Ureter (tissue), 1 donor: ENCODE data around the gene COX11. TPM values are rescaled to one million over a fixed set of nuclear protein-coding genes. Genes with fewer than 3 reads are reported as not detected.

Source experiments
- DNase-seq: peaks from one replicate; pipeline ENCODE4 v3.0.0-alpha.2; 2020; ENCODE audit warnings: low spot score
- total RNA-seq: library from RNA; stranded (reverse); gene quantifications from one replicate; pipeline ENCODE4 v1.2.4, GENCODE V29; 2023
- donor health status: DM: yes; HTN: yes; CAD: no.

The COX11 gene
- total RNA-seq, 1 donor from 2014 or later: 40.4 TPM

DNA sequence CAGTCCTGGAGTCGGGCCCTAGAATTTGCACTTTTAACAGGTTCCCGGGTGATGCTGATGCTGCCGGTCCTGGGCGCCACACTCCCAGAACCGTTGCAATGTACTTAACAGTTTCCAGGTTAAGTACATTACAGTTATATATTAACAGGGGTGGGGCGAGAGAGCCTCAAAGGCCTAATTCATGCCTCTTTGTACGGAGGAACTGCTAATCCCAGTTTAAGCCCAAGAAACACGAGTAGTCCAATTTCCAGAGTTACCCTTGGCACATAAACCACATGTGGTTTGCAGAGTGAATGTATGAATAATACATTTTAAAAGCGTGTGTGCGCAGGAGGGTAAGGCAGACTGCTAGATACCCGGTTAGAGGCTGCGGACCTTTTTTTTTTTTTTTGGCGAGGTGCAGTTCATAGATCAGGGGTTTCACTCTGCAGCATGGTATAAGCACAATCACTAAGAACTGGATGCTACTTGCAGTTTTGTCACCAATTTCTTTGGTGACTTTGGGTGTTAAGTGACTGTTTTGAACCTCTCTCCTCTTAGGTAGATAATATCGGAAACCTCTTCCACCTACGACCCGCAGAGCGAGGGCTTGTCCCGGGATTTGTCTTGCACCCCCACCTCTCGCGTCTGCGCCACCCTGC lies 713 bp downstream of the COX11 start:
- DNase-seq: no peak

DNA sequence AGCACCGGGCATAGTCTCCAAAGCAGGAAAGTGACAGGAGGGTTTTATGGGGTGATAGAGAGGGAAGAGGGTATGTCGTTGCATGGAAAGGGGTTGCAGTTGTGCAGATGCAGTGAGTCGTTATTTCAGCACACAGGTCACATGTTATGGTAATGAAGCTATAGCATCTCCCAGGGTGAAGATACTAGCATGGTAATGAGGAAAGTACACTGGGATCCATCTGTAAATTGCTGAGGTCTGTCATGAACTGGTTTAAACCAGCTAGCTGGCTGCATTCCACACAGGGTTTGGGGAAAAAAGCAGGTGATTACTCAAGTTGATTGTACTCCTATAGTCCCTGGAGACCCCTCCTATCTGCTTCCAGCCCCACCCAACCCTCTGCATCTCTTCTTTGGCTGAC lies 11.7 kb downstream of the COX11 start:
- no peak for DNase-seq

- DNase-seq: no peak
Observed at GRCh38 chr17:54951286-54951685, 17.2 kb downstream of the COX11 start.

DNA sequence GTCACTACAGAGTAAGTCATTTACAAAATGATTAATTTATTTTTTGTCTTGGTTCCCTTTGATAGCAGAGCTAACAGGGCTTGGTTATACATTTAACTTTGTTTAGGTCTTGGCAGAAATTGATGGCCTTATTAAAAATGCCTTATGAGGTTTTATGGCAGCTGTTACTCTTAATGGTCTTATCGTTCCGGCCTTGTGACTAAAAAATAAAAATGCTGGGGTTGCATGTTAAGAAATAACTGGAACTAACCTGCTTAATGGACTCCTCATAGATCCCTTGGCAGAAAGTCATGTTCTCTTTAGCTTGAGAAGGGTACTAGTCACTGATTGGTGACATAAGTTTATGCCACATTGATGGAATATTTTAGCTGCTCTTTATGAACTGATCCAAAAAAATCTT lies 18.3 kb downstream of the COX11 start:
- no peak for DNase-seq

DNA sequence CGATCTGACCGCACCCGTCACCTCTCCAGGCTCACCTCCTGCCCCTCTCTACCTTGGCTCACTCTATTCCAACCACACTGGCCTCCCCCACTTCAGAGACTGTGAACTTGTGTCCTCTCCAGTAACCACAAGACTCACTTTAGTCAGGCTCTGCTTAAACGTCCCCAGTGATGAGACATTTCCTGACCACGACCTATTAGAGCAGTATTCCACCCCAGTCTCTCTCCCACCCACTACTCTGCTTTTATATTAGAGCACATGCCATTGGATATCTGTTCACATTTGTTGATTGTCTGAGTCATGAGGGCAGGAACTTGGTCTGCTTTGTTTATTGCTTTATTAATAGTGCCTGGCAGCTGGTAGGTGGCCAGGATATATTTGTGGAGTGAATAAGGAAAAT lies 20.1 kb downstream of the COX11 start:
- DNase-seq: no peak

DNA sequence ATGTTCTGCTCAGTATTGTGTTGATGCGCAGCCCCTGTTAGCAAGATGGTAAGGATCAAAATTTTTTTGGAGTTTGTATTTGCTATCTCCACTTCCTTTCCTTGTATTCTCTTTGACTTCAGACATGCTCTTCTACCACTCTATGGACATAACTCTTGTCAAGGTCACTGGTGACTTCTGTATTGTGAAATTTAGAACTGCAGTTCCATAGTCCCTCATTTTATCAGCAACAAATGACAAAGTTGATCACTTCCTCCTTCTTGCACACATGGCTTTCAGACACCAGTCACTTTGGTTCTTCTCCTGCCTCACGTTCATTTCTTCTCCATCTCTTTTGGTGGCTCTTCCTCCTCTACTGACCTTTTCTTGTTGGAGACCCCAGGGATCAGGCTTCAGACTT lies 21.1 kb downstream of the COX11 start:
- DNase-seq: no peak

DNA sequence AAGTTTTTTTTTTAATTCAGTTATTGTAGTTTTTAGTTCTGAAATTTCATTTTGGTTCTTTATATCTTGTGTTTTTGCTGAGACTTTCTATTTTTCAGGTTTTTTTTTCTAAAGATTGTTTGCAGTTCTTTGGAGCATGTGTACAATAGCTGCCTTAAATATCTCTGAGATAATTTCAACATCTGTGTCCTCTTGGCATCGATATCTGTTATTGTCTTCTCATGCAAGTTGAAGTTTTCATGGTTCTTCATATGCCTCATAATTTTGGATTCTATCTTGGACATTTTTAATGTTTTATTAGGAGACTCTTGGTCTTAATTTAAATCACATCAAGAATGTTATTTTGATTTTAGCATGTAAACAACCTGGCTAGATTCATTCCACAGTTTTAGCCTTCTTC lies 22.8 kb downstream of the COX11 start:
- DNase-seq: no peak

DNA sequence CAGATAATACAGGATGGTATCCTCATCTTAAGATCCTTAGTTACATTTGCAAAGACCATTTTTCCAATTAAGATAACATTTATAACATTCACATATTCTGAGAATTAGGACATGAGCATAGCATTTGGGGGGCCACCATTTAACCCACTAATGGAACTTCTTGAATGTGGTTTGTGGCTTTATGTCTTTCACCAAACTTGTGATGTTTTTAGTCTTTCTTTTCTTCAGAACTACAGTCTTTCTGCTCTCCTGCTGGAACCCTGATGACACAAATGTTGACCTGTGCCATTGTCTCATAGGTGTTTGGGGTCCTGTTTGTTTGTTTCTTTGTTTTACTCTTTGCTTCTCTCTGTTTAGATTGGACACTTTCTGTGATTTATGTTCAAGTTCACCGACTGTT lies 23.2 kb downstream of the COX11 start:
- no peak for DNase-seq

DNA sequence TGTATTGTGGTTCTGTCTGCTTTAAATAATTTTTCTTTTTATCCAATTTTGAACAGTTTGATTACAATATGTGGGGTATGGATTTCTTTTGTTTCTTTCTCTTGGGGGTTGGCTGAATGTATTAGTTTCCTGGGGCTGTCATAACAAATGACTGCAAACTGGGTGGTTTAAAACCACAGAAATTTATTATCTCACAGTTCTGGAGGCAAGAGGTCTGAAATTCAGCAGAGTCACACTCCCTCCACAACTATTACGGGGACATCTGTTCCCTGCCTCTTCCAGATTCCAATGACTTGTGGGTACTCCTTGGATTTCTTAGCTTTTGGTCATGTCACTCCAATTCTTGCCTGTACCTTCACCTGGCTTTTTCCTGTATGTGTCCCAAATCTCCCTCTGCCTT lies 23.7 kb downstream of the COX11 start:
- DNase-seq: no peak

- no peak for DNase-seq
Observed at GRCh38 chr17:54941285-54941684, 27.2 kb downstream of the COX11 start.

DNA sequence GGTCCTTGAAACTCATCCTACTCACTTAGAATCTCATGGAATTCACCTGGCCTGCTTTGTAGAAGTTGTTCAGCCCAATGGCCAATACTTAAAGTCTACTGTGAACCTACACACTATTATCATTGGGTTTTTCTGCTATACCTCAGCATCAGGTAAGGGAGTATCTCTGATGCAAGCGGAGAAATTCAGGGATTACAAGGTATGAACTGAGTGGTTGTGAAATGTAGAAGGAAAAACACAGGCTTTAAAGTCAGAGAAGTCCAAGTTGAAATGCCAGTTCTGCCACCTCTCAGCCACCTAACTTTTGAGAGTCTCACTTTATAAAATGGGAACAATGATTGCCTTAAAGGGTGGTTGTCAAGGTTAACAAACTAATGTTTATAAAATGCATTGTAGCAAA lies 31.0 kb downstream of the COX11 start:
- DNase-seq: no peak

DNA sequence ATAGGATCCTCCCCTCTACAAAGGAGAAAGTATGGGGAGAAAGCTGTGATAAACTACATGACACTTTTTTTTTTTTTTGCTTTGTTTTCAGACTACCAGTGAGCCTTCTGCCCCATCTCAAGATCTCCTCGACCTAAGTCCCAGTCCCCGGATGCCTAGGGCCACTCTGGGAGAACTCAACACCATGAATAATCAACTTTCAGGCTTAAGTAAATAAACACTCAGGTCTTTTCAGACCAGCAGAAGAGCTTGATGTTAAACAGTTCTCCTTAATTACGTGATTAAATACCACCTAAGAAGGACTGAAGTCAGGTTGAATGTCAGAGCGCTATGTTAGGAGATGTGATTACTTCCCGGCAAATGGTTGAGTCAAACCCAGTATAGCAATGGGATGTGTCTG lies 31.4 kb downstream of the COX11 start:
- DNase-seq: no peak

GRCh38 chr17:54935471-54935870 lies 33.0 kb downstream of the COX11 start:
- no peak for DNase-seq

GRCh38 chr17:54933921-54934320 lies 34.5 kb downstream of the COX11 start:
- DNase-seq: no peak

DNA sequence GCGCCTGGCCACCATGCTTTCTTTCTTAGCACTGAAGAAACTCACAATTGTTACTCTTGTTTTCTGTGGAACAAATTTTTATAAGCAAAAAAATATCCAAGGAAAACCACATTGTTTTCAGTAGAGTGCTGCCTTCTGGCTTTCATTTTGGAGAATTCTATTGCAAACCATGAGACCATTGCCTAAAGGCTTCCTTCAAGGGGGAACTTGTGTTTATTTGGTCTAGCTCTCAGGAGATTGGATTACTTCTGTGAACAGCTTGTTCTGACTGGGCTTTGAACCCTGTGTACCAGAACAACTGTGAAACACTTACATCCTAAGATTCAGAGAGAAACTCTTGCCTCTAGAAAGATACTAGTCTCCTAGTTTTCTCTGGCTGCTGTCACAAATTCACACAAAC lies 35.7 kb downstream of the COX11 start:
- DNase-seq: no peak

DNA sequence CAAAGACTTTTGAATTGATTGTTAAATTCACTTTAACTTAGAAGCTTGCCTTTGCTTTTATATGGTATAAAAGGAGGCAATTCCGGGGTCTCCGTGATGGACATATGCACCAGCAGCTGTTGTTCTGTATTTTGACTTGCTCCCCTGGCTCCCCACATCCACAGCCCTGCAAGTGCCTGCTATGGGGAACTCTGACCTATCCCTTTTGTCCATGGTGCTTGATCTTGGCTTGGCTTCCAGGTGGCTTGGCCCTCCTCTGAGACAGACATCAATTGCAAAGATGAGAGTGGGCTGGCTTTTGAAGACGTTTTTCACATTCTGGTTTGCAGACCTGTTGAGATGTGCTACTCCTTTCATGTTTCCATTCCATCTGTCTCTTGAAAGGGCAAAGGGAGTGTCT lies 40.9 kb downstream of the COX11 start:
- no peak for DNase-seq

GRCh38 chr17:54924405-54924804 lies 44.0 kb downstream of the COX11 start:
- DNase-seq: no peak

DNA sequence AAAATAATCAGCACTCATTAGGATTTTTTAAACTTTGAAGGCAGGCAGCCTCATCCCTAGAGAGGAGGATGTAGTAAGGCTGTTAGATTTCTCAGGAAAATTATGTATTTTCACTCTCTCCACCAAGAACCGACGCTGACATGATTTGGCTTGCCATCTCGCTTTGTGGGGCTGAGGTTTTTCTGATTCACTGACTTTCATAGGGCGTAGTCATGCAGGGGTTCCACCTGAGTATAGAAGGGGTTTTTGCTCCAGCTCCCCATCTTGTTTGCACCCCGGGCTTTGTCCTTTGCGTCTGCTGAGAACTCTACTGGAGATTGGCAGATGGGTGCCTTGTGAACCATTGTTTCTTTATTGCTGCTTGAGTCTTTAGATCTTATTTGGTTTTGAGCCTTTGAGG lies 47.6 kb downstream of the COX11 start:
- no peak for DNase-seq

DNA sequence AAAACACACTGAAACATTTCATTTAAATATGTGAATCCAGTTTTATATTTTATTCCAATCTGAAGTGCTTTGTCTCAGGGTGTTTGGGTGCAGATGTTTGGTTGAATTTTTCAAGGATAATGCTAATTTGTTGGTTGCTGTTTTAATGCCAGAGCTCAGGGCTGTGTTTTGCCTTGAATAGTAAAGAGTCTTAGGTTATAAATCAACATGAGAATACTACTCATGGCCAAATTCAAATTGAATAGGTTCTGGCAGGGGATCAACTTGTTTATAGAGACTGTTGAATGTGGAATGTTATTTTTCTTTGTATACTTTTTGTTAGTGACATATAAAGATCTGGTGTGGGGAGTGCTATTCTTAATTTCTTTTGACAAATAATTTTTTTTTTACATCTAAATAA lies 49.0 kb downstream of the COX11 start:
- DNase-seq: no peak

DNA sequence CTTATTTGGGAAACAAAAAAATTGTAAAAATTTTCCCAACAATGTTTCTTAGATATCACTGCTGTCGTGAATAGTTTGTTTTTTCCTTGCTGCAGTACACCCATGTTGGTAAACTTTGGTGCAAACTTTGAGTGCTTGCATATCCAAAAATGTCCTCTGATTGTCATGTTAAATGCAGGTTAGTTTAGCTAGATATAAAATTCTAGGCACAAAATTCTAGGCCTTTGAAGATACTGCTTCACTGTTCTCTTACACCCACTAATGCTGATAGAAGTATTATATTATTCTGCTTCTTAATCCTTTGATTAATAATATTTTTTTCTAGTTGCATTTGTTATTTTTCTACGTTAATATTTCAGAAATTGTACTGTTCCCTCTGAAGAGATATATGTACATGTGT lies 51.7 kb downstream of the COX11 start:
- DNase-seq: no peak
